Panc1 (cell line): ENCODE measurements around the gene SERPINB13. TPM values are rescaled to one million over a fixed set of nuclear protein-coding genes. Genes with fewer than 3 reads are reported as not detected.

ENCODE experiments used
- ATAC-seq: fragments of 200-7000 bp; cut with Tn5 transposase; 2 replicates; pipeline ENCODE4 v1.9.1; 2020; ENCODE audit warnings: mild to moderate bottlenecking, moderate library complexity
- BruUV-seq: library from RNA; stranded (reverse); fragments of 400-500 nt; replicated peaks from 2 replicates; lab custom pipeline; 2021; lab: Mats Ljungman, UMichigan
- CTCF ChIA-PET: fragments of 300-600 bp; sonication (Branson Sonifier 250); formaldehyde crosslinking; loops from one replicate; lab custom pipeline; 2022; ENCODE audit warnings: antibody characterized with exemption; lab: Charles Lee
- POLR2A ChIA-PET: fragments of 300-600 bp; sonication (Branson Sonifier 250); formaldehyde crosslinking; loops from one replicate; lab custom pipeline; 2022; ENCODE audit warnings: antibody characterized with exemption; lab: Charles Lee
- DNase-seq: peaks from one replicate; pipeline ENCODE4 v3.0.0-alpha.2; 2010; ENCODE audit warnings: low read depth, low spot score
- H3K27ac ChIP-seq: 2 replicates; pipeline ENCODE4 v1.5.1; 2011; ENCODE audit warnings: mild to moderate bottlenecking, low read length, inconsistent platforms
- H3K27me3 ChIP-seq: fragments of 200-500 bp; sonication (Bioruptor generic); 2 replicates; pipeline ENCODE4 v1.6.0; 2014; ENCODE audit warnings: low read length, inconsistent platforms; ENCODE audit not compliant: control insufficient read depth, insufficient read depth
- H3K36me3 ChIP-seq: fragments of 200-500 bp; sonication (Bioruptor generic); 2 replicates; pipeline ENCODE4 v1.5.1; 2014; ENCODE audit warnings: inconsistent platforms, mild to moderate bottlenecking, low read length, moderate library complexity; ENCODE audit not compliant: control insufficient read depth, insufficient read depth
- H3K4me1 ChIP-seq: 2 replicates; pipeline ENCODE4 v1.5.1; 2011; ENCODE audit warnings: inconsistent platforms, mild to moderate bottlenecking, low read length, moderate library complexity; ENCODE audit not compliant: control insufficient read depth, insufficient read depth
- H3K4me3 ChIP-seq, 2 experiments: 2 replicates each; pipeline ENCODE4 v1.5.1; 2011 to 2012; ENCODE audit warnings: low read depth in 2 of 2, low read length in 2 of 2, mild to moderate bottlenecking in 2 of 2, inconsistent platforms in 1 of 2, moderate library complexity in 1 of 2
- H3K9me3 ChIP-seq: fragments of 200-500 bp; sonication (Bioruptor generic); 2 replicates; pipeline ENCODE4 v1.5.1; 2014; ENCODE audit warnings: low read depth, mild to moderate bottlenecking, inconsistent platforms, low read length, moderate library complexity; ENCODE audit not compliant: control insufficient read depth, insufficient read depth
- CTCF ChIP-seq: fragments of 450-650 bp; IDR thresholded peaks from 2 replicates; pipeline ENCODE4 v1.5.1; 2017; ENCODE audit warnings: mild to moderate bottlenecking
- POLR2AphosphoS5 ChIP-seq: IDR thresholded peaks from 2 replicates; pipeline ENCODE4 v1.6.1; 2012; ENCODE audit warnings: mild to moderate bottlenecking, low read depth, low read length, moderate library complexity
- REST ChIP-seq, 2 experiments: IDR thresholded peaks; 2 replicates each; pipeline ENCODE4 v1.6.1; 2011 to 2012; ENCODE audit warnings: low read depth in 2 of 2, control low read depth in 1 of 2, low read length in 1 of 2, mild to moderate bottlenecking in 1 of 2, moderate library complexity in 1 of 2; ENCODE audit not compliant: insufficient read depth in 1 of 2
- SIN3A ChIP-seq: IDR thresholded peaks from 2 replicates; pipeline ENCODE4 v1.6.1; 2012; ENCODE audit warnings: low read depth, mild to moderate bottlenecking, low read length, moderate library complexity, borderline replicate concordance; ENCODE audit not compliant: insufficient read depth
- TCF7L2 ChIP-seq: IDR thresholded peaks from 2 replicates; pipeline ENCODE4 v1.6.1; 2011; ENCODE audit warnings: mild to moderate bottlenecking, low read depth, low read length, inconsistent platforms
- in situ Hi-C: cut with HindIII; loops from 2 replicates; pipeline ENCODE4 v1.10.0; 2016; ENCODE audit warnings: low sequenced_read_pairs, low pct_unique_long_range_greater_than_20kb
- intact Hi-C: fragments of 100-400 bp; cut with micrococcal nuclease; formaldehyde crosslinking; loops from one replicate; pipeline ENCODE4 v1.10.0; 2022; ENCODE audit not compliant: unreplicated experiment
- total RNA-seq: library from RNA; stranded (reverse); gene quantifications from one replicate; pipeline ENCODE4 v1.2.1, GENCODE V29; 2021; ENCODE audit not compliant: unreplicated experiment

Gene SERPINB13
- total RNA-seq, 1 experiment from 2014 or later: not detected

- H3K4me1 ChIP-seq: no peaks in the 10 kb centered on the region
- in situ Hi-C loops (no loop called here), intact Hi-C loops (no loop called here)
- no TSS peak for BruUV-seq
- no peaks in the 10 kb centered on the region for H3K27me3 ChIP-seq
- H3K4me3 ChIP-seq: no peak overlapping the region
- POLR2A ChIA-PET: interaction anchor here (0.7 kb wide), 1 partner anchor 17 kb away, joined by 3 read pairs; no protein-coding TSS in a partner anchor
- TF ChIP-seq SIN3A: no peak
- TF ChIP-seq REST (IDR thresholded peaks at IDR 0.05; ENCODE audit: insufficient read depth in 1 of 2, low read depth in 2 of 2, low read length in 1 of 2): no peak
- TF ChIP-seq CTCF: no peak
- no peak for TF ChIP-seq POLR2AphosphoS5
- TF ChIP-seq TCF7L2: no peak
- ATAC-seq: no peak
- no peak for DNase-seq
- H3K36me3 ChIP-seq: no peaks in the 10 kb centered on the region
- CTCF ChIA-PET: no interaction called here
- no peak overlapping the region for H3K27ac ChIP-seq
- H3K9me3 ChIP-seq: no peaks in the 10 kb centered on the region
Observed at GRCh38 chr18:63591725-63592124, 4.6 kb downstream of the SERPINB13 start.

- no peaks in the 10 kb centered on the region for H3K36me3 ChIP-seq
- in situ Hi-C loops: no loop called here
- no peaks in the 10 kb centered on the region for H3K4me1 ChIP-seq
- ChIA-PET CTCF (no interaction called here), POLR2A (no interaction called here)
- H3K9me3 ChIP-seq: no peaks in the 10 kb centered on the region
- no peak overlapping the region for H3K27ac ChIP-seq
- DNase-seq: no peak
- intact Hi-C loops: no loop called here
- no peak overlapping the region for H3K4me3 ChIP-seq
- H3K27me3 ChIP-seq: no peaks in the 10 kb centered on the region
- BruUV-seq: no TSS peak
- TF ChIP-seq POLR2AphosphoS5 (no peak), SIN3A (no peak), CTCF (no peak), TCF7L2 (no peak)
- no peak for ATAC-seq
Observed at GRCh38 chr18:63592471-63592870, 5.3 kb downstream of the SERPINB13 start.

GRCh38 chr18:63596964-63597363 is 9.8 kb downstream of the SERPINB13 start:
- H3K4me3 ChIP-seq: no peak overlapping the region
- H3K4me1 ChIP-seq: no peaks in the 10 kb centered on the region
- in situ Hi-C loops: no loop called here
- intact Hi-C loops: no loop called here
- ChIA-PET POLR2A (no interaction called here), CTCF (no interaction called here)
- no peaks in the 10 kb centered on the region for H3K9me3 ChIP-seq
- BruUV-seq: no TSS peak
- no peak overlapping the region for H3K27ac ChIP-seq
- TF ChIP-seq POLR2AphosphoS5 (no peak), REST (IDR thresholded peaks at IDR 0.05; ENCODE audit: insufficient read depth in 1 of 2, low read depth in 2 of 2, low read length in 1 of 2) (no peak), CTCF (no peak)
- DNase-seq (no peak), ATAC-seq (no peak)
- H3K27me3 ChIP-seq: no peaks in the 10 kb centered on the region
- no peaks in the 10 kb centered on the region for H3K36me3 ChIP-seq
